Activated CD8-positive, alpha-beta T cell treated with anti-CD3 and anti-CD28 coated beads for 36 hours (primary cell): ENCODE measurements around the gene MYBL2. TPM values are rescaled to one million over a fixed set of nuclear protein-coding genes. Genes with fewer than 3 reads are reported as not detected.

Experiments
- ATAC-seq: fragments of 200-7000 bp; cut with Tn5 transposase; one replicate; pipeline ENCODE4 v1.10.0; 2021; ENCODE audit warnings: mild to moderate bottlenecking, moderate library complexity
- CTCF ChIA-PET: fragments of 350-600 bp; sonication (Branson Sonifier 250); formaldehyde crosslinking; loops from one replicate; lab custom pipeline; 2021; ENCODE audit warnings: antibody characterized with exemption; lab: Charles Lee
- POLR2A ChIA-PET: fragments of 350-600 bp; sonication (Branson Sonifier 250); formaldehyde crosslinking; loops from one replicate; lab custom pipeline; 2021; ENCODE audit warnings: antibody characterized with exemption; lab: Charles Lee
- DNase-seq: peaks from one replicate; pipeline ENCODE4 v3.0.0-alpha.2; 2020
- H3K27ac Mint-ChIP-seq: one replicate; pipeline ENCODE4 v1.8.0; 2021; ENCODE audit warnings: mild to moderate bottlenecking, mixed read lengths
- H3K27me3 Mint-ChIP-seq: one replicate; pipeline ENCODE4 v1.8.0; 2021; ENCODE audit warnings: mixed read lengths
- H3K36me3 Mint-ChIP-seq: one replicate; pipeline ENCODE4 v1.8.0; 2021; ENCODE audit warnings: low read depth, mixed read lengths
- H3K4me1 Mint-ChIP-seq: one replicate; pipeline ENCODE4 v1.8.0; 2021; ENCODE audit warnings: low read depth, mixed read lengths
- H3K4me3 Mint-ChIP-seq: one replicate; pipeline ENCODE4 v1.8.0; 2021; ENCODE audit warnings: mild to moderate bottlenecking, moderate library complexity, mixed read lengths
- H3K9me3 Mint-ChIP-seq: one replicate; pipeline ENCODE4 v1.8.0; 2021; ENCODE audit warnings: mixed read lengths
- intact Hi-C: fragments of 100-400 bp; cut with micrococcal nuclease; formaldehyde crosslinking; loops from one replicate; pipeline ENCODE4 v1.10.0; 2022
- total RNA-seq, 2 experiments: library from RNA; stranded (reverse); gene quantifications; one replicate each; pipeline ENCODE4 v1.2.3, GENCODE V29; 2021
- TF ChIP-seq, protein P1 (sequence below): fragments of 200-600 bp; IDR thresholded peaks from one replicate; pipeline ENCODE4 v1.8.0; 2022; ENCODE audit warnings: antibody characterized with exemption, mild to moderate bottlenecking

The MYBL2 gene
- total RNA-seq, 2 experiments from 2014 or later: 93.6 to 96.4 TPM

DNA sequence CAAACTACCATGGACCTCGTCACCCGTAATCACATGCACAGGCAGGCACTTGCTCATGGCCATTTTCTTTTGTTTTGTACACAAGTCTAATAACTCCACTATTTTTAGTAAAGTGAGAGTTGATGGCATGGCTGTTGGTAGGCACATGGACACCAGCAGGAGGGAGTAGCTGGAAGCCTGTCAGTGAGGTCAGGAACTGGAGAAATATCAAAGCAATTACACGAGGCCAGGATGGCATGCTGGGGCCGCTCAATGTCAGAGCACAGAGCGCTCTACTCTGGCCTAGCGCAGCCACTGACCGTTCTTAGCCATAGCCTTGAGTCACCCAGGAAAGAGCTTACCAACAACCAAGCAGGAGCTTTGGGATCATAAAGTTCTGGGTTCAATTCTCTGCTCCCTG, 96.0 kb downstream of the MYBL2 start:
- ChIA-PET POLR2A (no interaction called here), CTCF (interaction anchor here (1.2 to 1.4 kb wide), 2 partner anchors 12 to 78 kb away, joined by 4 read pairs; no protein-coding TSS in a partner anchor)
- TF ChIP-seq, protein P1, sequence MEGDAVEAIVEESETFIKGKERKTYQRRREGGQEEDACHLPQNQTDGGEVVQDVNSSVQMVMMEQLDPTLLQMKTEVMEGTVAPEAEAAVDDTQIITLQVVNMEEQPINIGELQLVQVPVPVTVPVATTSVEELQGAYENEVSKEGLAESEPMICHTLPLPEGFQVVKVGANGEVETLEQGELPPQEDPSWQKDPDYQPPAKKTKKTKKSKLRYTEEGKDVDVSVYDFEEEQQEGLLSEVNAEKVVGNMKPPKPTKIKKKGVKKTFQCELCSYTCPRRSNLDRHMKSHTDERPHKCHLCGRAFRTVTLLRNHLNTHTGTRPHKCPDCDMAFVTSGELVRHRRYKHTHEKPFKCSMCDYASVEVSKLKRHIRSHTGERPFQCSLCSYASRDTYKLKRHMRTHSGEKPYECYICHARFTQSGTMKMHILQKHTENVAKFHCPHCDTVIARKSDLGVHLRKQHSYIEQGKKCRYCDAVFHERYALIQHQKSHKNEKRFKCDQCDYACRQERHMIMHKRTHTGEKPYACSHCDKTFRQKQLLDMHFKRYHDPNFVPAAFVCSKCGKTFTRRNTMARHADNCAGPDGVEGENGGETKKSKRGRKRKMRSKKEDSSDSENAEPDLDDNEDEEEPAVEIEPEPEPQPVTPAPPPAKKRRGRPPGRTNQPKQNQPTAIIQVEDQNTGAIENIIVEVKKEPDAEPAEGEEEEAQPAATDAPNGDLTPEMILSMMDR: no peak
- H3K9me3 Mint-ChIP-seq: peaks cover 3% of the 10 kb centered on the region
- intact Hi-C loops: no loop called here
- ATAC-seq (no peak), DNase-seq (no peak)
- peaks cover 10% of the 10 kb centered on the region for H3K27me3 Mint-ChIP-seq
- peaks cover 4% of the 10 kb centered on the region for H3K4me1 Mint-ChIP-seq
- H3K27ac Mint-ChIP-seq: no peak overlapping the region
- no peaks in the 10 kb centered on the region for H3K36me3 Mint-ChIP-seq
- no peak overlapping the region for H3K4me3 Mint-ChIP-seq

DNA sequence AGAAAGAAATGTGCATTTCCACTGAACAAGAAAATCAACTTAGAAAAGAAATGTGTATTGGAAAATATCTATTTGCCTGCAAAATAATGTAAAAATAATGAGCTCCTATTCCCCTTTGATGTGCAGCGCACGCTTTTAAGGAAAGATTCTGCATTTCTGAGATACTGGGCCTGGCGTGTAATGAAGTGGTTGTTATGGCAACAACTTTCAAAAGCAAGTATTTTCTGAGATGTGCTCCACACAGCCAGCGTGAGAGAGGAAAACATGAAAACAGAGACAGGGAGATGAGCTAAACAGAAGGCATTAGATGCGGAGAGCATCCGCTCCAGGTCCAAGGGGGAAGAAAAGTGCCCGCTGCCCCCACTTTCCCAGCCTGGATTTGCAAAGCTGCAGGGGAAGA, 99.0 kb downstream of the MYBL2 start:
- Mint-ChIP-seq H3K4me1 (no peaks in the 10 kb centered on the region), H3K9me3 (no peaks in the 10 kb centered on the region), H3K36me3 (no peaks in the 10 kb centered on the region), H3K4me3 (no peak overlapping the region), H3K27ac (no peak overlapping the region), H3K27me3 (peaks cover 16% of the 10 kb centered on the region)
- intact Hi-C loops: no loop called here
- ChIA-PET CTCF (interaction anchor here (1.3 kb wide), 1 partner anchor 424 kb away, joined by 4 read pairs; no protein-coding TSS in a partner anchor), POLR2A (no interaction called here)
- ATAC-seq (no peak), DNase-seq (no peak)
- TF ChIP-seq, protein P1: no peak

Other genes starting within 250 kb of the MYBL2 start
- 100 to 1,000 TPM; 112 to 114 TPM for gene SRSF6, start 209.2 kb upstream of the MYBL2 start, total RNA-seq
- 1 to 10 TPM; 7.0 to 7.3 TPM for gene L3MBTL1, start 159.4 kb upstream of the MYBL2 start, total RNA-seq
- under 1 TPM; 0.16 to 0.50 TPM for gene SGK2, start 108.1 kb upstream of the MYBL2 start, total RNA-seq
- 10 to 100 TPM; 14.2 to 15.7 TPM for gene IFT52, start 76.2 kb upstream of the MYBL2 start, total RNA-seq
- gene GTSF1L, start 59.9 kb downstream of the MYBL2 start, total RNA-seq: not detected
- 1 to 10 TPM; 1.5 to 1.7 TPM for gene TOX2, start 247.7 kb downstream of the MYBL2 start, total RNA-seq